NB4 (cell line): ENCODE data around the gene FADS3.

ENCODE experiments used
- CTCF ChIP-seq: IDR thresholded peaks from one replicate; pipeline ENCODE4 v1.5.1; 2012; ENCODE audit warnings: low read depth, low read length
- MAX ChIP-seq: IDR thresholded peaks from 2 replicates; pipeline ENCODE4 v1.6.1; 2011; ENCODE audit warnings: low read depth, low read length
- MYC ChIP-seq: IDR thresholded peaks from 2 replicates; pipeline ENCODE4 v1.6.1; 2011; ENCODE audit warnings: low read depth, low read length
- POLR2A ChIP-seq: IDR thresholded peaks from 2 replicates; pipeline ENCODE4 v1.6.1; 2011; ENCODE audit warnings: mild to moderate bottlenecking; ENCODE audit not compliant: insufficient read length; ENCODE audit errors: extremely low read depth

- TF ChIP-seq CTCF (no peak), MYC (no peak), POLR2A (no peak), MAX (no peak)
Measured at GRCh38 chr11:61840371-61840770, 51.0 kb downstream of the FADS3 start.
